Myometrial cell (primary cell): ENCODE results near the gene STC2. TPM values are rescaled to one million over a fixed set of nuclear protein-coding genes. Genes with fewer than 3 reads are reported as not detected.

ENCODE experiments used
- total RNA-seq: library from RNA; depleted of rRNA; stranded (reverse); fragments of >200 nt; gene quantifications from 2 replicates; pipeline ENCODE4 v1.2.3, GENCODE V29; 2015

The STC2 gene, protein sequence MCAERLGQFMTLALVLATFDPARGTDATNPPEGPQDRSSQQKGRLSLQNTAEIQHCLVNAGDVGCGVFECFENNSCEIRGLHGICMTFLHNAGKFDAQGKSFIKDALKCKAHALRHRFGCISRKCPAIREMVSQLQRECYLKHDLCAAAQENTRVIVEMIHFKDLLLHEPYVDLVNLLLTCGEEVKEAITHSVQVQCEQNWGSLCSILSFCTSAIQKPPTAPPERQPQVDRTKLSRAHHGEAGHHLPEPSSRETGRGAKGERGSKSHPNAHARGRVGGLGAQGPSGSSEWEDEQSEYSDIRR
- total RNA-seq, result 56.8 and 76.9 TPM in 2 replicates

DNA sequence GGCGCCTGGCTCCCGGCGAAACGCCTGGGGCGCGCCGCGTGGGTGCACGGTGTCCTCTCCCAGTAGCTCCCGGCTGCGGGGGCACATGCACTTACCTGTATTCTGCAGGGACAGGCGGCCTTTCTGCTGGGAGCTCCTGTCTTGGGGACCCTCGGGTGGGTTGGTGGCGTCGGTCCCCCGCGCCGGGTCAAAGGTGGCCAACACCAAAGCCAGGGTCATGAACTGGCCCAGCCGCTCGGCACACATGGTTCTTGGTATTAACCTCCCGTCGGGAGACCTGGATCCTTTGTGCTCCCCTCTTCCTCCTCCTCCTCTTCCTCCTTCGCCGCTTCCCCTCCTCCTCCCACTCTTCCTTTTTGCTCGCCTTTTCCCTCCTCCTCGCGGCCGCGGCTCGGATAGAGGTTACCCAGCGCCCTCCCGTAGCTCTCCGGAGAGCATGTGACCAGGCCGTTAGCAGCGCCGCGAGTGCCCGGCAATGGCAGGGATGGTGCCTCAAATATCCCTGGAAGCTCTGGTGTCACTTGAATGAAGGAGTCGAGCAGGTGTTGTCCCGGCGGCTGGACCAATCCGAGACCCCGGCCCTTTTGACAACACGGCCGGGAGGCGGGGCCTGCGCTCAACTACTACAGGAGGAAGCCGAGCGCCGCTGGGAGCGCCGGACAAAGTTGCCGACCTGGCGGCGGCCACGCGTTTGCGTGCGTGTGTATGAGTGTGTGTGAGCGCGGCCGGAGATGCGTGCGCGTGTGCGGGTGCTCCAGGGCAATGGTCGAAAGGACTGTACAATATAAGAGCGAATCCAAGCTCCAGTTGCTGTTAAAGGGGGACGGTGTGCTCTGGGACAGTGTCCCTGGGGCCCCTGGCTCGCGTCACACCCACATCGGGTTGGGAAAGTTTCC lies at the start of gene STC2:
Gene STC2 (minus strand): TSS at position 467 of the 896 bp plus-strand sequence. CDS start 221 bp downstream, at position 246.

Other genes starting within 250 kb of the STC2 start
- 25.1 and 26.1 TPM in 2 replicates for gene BNIP1, start 183.9 kb downstream of the STC2 start, total RNA-seq
- not detected in 2 replicates for gene NKX2-5, start 93.2 kb downstream of the STC2 start, total RNA-seq